Stromal cell of bone marrow (primary cell): Measurements from ENCODE around the gene TMC6.

Source experiments
- DNase-seq: peaks from one replicate; pipeline ENCODE4 v3.0.0-alpha.2; 2012; ENCODE audit warnings: low read depth

TMC6 gene

GRCh38 chr17:78135858-78136500 is 7.4 kb upstream of the TMC6 start:
- no peak for DNase-seq

- no peak for DNase-seq
Measured at GRCh38 chr17:78134899-78135385, 6.4 kb upstream of the TMC6 start.

GRCh38 chr17:78133971-78134898 is 5.7 kb upstream of the TMC6 start:
- no peak for DNase-seq

- no peak for DNase-seq
Measured at GRCh38 chr17:78133179-78133951, 4.8 kb upstream of the TMC6 start.

- no peak for DNase-seq
Measured at GRCh38 chr17:78132767-78133178, 4.2 kb upstream of the TMC6 start.

GRCh38 chr17:78132084-78132676 is 3.6 kb upstream of the TMC6 start:
- DNase-seq: no peak

- no peak for DNase-seq
Measured at GRCh38 chr17:78131172-78132083, 2.9 kb upstream of the TMC6 start.

- no peak for DNase-seq
Measured at GRCh38 chr17:78130437-78131101, 2.0 kb upstream of the TMC6 start, which contains the start of gene TMC8. TSS of gene TMC8 (plus strand) at chr17:78130771. CDS start at chr17:78131589, 818 bp downstream.

GRCh38 chr17:78130090-78130436 is 1.5 kb upstream of the TMC6 start:
- DNase-seq: no peak

- no peak for DNase-seq
Measured at GRCh38 chr17:78129351-78130089, 965 bp upstream of the TMC6 start.

GRCh38 chr17:78127888-78128550 is 536 bp downstream of the TMC6 start:
- no peak for DNase-seq

GRCh38 chr17:78127239-78127887 is 1.2 kb downstream of the TMC6 start:
- DNase-seq: no peak

GRCh38 chr17:78126895-78127238 is 1.7 kb downstream of the TMC6 start:
- DNase-seq: no peak

GRCh38 chr17:78125976-78126894 is 2.3 kb downstream of the TMC6 start:
- DNase-seq: no peak

GRCh38 chr17:78125138-78125913 is 3.2 kb downstream of the TMC6 start:
- DNase-seq: no peak

GRCh38 chr17:78124836-78125137 is 3.8 kb downstream of the TMC6 start:
- DNase-seq: no peak
